Measurements from ENCODE around the gene KBTBD3. TPM values are rescaled to one million over a fixed set of nuclear protein-coding genes. Genes with fewer than 3 reads are reported as not detected.

KBTBD3 gene
- total RNA-seq, 2 experiments from 2014 or later, result 5.7 to 8.1 TPM

- peaks cover 9% of the 10 kb centered on the region for H3K36me3 ChIP-seq (ENCODE audit: insufficient read depth, low read length)
- H3K4me1 Mint-ChIP-seq (ENCODE audit: low read depth), result peaks cover 7% of the 10 kb centered on the region
- CTCF ChIA-PET, result no interaction called here
- H3K27ac ChIP-seq (ENCODE audit: low read depth in 1 of 2, low read length in 2 of 2), result no peak overlapping the region
- peaks cover 93% of the 10 kb centered on the region for H3K36me3 Mint-ChIP-seq (ENCODE audit: low read depth)
- no peak for ATAC-seq (ENCODE audit: poor library complexity)
- no peaks in the 10 kb centered on the region for H3K27me3 Mint-ChIP-seq
- H3K27me3 ChIP-seq (ENCODE audit: control insufficient read depth in 1 of 2, insufficient read depth in 2 of 2, low read length in 2 of 2), result no peaks in the 10 kb centered on the region
- H3K4me1 ChIP-seq (ENCODE audit: insufficient read depth, low read length), result no peaks in the 10 kb centered on the region
- peaks cover 7 to 11% of the 10 kb centered on the region in 2 experiments for H3K9me3 ChIP-seq (ENCODE audit: control insufficient read depth in 1 of 2, insufficient read depth in 1 of 2, low read length in 2 of 2)
- H3K4me3 ChIP-seq (ENCODE audit: low read length), result no peak overlapping the region
- no peak for DNase-seq
- no peak overlapping the region for H3K27ac Mint-ChIP-seq
- no peak for TF ChIP-seq CTCF (IDR thresholded peaks at IDR 0.05)
- no peak overlapping the region for H3K4me3 Mint-ChIP-seq
- peaks cover 16% of the 10 kb centered on the region for H3K9me3 Mint-ChIP-seq
- POLR2A ChIA-PET, result no interaction called here
- intact Hi-C loops (cut with DNase I, micrococcal nuclease), result no loop called here
Observed at GRCh38 chr11:106001304-106002012, 75.7 kb downstream of the KBTBD3 start.

Other genes starting within 250 kb of the KBTBD3 start
- 1 to 10 TPM; 4.3 to 6.2 TPM for gene MSANTD4, start 55.1 kb downstream of the KBTBD3 start, total RNA-seq
- gene AASDHPPT, start 315 bp upstream of the KBTBD3 start, total RNA-seq, result 10 to 100 TPM; 14.9 to 19.6 TPM